SK-N-MC (cell line): Measurements from ENCODE around the gene MPND.

ENCODE experiments used
- EZH2 ChIP-seq: fragments of 200-600 bp; sonication (generic); IDR thresholded peaks from one replicate; pipeline ENCODE4 v1.6.1; 2017; ENCODE audit warnings: antibody characterized with exemption
- POLR2AphosphoS5 ChIP-seq: IDR thresholded peaks from 2 replicates; pipeline ENCODE4 v1.6.1; 2012; ENCODE audit warnings: mild to moderate bottlenecking, low read depth, low read length, borderline replicate concordance

GRCh38 chr19:4346020-4346383 lies 2.6 kb downstream of the MPND start:
- TF ChIP-seq EZH2 (no peak), POLR2AphosphoS5 (no peak)
